Measurements from ENCODE around the gene DDIAS.
"Not testable (repeated sequence)": the region's sequence is repeated elsewhere in the genome, so short reads cannot be mapped to it uniquely, and the experiment has no call there.

Gene DDIAS

GRCh38 chr11:82901165-82901921 lies at the start of gene DDIAS:
TSS of gene DDIAS (plus strand) at chr11:82901736. CDS start at chr11:82914739, 13,003 bp downstream.
- peak; percentile 99 for DNase-seq

- no peak for DNase-seq
Observed at GRCh38 chr11:82854242-82854641, 47.3 kb upstream of the DDIAS start.

GRCh38 chr11:82854916-82855315 lies 46.6 kb upstream of the DDIAS start:
- DNase-seq: not testable (repeated sequence)

GRCh38 chr11:82855616-82856015 lies 45.9 kb upstream of the DDIAS start:
- DNase-seq: no peak

- no peak for DNase-seq
Observed at GRCh38 chr11:82857145-82857544, 44.4 kb upstream of the DDIAS start.

GRCh38 chr11:82858133-82858532 lies 43.4 kb upstream of the DDIAS start:
- no peak for DNase-seq

GRCh38 chr11:82858556-82859091 lies 42.9 kb upstream of the DDIAS start:
- DNase-seq: no peak

- no peak for DNase-seq
Observed at GRCh38 chr11:82859750-82860149, 41.8 kb upstream of the DDIAS start.

GRCh38 chr11:82862379-82862778 lies 39.2 kb upstream of the DDIAS start:
- no peak for DNase-seq

- DNase-seq: no peak
Observed at GRCh38 chr11:82863209-82863608, 38.3 kb upstream of the DDIAS start.

- DNase-seq: peak; percentile 61
Observed at GRCh38 chr11:82864268-82864667, 37.3 kb upstream of the DDIAS start.

- DNase-seq: no peak
Observed at GRCh38 chr11:82865841-82866240, 35.7 kb upstream of the DDIAS start.

- DNase-seq: peak; percentile 85
Observed at GRCh38 chr11:82867495-82868082, 33.9 kb upstream of the DDIAS start.

- no peak for DNase-seq
Observed at GRCh38 chr11:82869657-82870056, 31.9 kb upstream of the DDIAS start.

GRCh38 chr11:82871646-82872045 lies 29.9 kb upstream of the DDIAS start:
- no peak for DNase-seq

- no peak for DNase-seq
Observed at GRCh38 chr11:82872377-82873150, 29.0 kb upstream of the DDIAS start.

GRCh38 chr11:82873919-82874333 lies 27.6 kb upstream of the DDIAS start:
- DNase-seq: no peak

GRCh38 chr11:82874646-82875523 lies 26.7 kb upstream of the DDIAS start:
- no peak for DNase-seq

- DNase-seq: no peak
Observed at GRCh38 chr11:82883853-82884252, 17.7 kb upstream of the DDIAS start.

- DNase-seq: no peak
Observed at GRCh38 chr11:82889133-82890001, 12.2 kb upstream of the DDIAS start.

- no peak for DNase-seq
Observed at GRCh38 chr11:82890002-82890341, 11.6 kb upstream of the DDIAS start.

- no peak for DNase-seq
Observed at GRCh38 chr11:82890936-82891335, 10.6 kb upstream of the DDIAS start.
